HCEC 1CT (cell line): ENCODE measurements around the gene LMAN2.
A peak's percentile ranks its signal among the peaks of the same experiment; 100 is the strongest.

Experiments used
- DNase-seq: peaks from one replicate; pipeline ENCODE4 v3.0.0-alpha.2; 2017

Gene LMAN2

GRCh38 chr5:177304392-177305119 is 46.9 kb downstream of the LMAN2 start:
- DNase-seq, result no peak

- DNase-seq, result no peak
Measured at GRCh38 chr5:177303925-177304391, 47.5 kb downstream of the LMAN2 start.

- DNase-seq, result peak; percentile 81
Measured at GRCh38 chr5:177303121-177303924, 48.1 kb downstream of the LMAN2 start, which contains the start of the genes PRELID1 and RAB24. Gene PRELID1 (plus strand): TSS chr5:177303799. CDS start chr5:177303986, 187 bp downstream. Gene RAB24 (minus strand): TSS chr5:177303719. CDS start chr5:177303288, 431 bp downstream.

DNA sequence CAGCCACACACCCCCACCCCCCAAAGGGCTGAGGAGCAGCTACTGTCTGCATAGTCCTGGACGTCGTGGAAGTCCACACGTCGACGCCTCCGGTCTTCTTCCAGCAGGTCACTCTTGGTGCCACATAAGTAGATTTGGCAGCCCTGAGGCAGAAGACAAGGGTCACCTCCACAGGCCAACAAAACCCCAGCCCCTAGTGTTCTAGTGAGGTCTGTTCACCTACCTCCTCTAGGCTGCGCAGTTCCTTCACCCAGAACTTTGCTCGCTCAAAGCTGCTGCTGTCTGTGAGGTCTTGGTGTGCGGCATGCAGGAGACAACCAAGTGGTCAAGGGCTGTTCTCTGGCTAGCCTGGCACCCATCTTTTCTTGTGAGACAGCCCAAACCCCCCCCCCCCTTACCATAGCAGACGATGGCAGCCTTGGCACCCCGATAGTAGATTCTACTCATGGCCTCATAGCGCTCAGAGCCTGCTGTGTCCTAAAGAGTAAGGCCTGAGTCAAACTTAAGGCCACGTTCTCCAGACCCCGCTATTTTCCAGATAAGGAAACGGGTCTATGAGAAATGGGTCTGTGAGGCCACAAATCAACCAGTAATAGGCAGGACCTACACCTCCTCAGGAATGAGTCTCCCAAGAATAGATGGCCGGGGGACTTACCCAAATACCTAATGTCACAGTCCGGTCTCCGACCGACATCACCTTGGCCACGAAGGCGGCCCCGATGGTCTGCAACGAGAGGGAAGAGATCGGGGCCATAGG is 48.9 kb downstream of the LMAN2 start:
- no peak for DNase-seq

GRCh38 chr5:177301503-177302165 is 49.8 kb downstream of the LMAN2 start:
- no peak for DNase-seq

DNA sequence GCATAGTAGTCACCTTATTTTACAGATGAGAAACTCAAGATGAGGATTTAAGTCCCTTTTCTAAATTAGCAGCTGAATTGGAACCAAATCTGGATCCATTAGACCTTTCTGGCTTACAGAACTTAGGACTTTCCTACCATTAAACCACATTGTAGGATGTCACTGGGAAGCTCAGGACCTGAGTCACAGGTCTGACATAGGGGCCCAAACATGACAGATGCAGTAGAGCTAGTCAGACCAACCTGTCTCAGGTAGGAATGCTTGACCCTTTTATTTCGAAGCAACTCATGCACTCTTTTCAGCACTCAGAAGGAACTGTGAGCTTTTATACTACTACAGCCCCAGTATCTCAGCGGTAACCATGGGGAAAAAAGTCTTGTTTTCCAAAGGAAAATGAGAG is 50.5 kb downstream of the LMAN2 start:
- no peak for DNase-seq

- peak; percentile 37 for DNase-seq
Measured at GRCh38 chr5:177300236-177300880, 51.1 kb downstream of the LMAN2 start.

- DNase-seq, result no peak
Measured at GRCh38 chr5:177299697-177300096, 51.8 kb downstream of the LMAN2 start.

GRCh38 chr5:177297922-177298321 is 53.5 kb downstream of the LMAN2 start:
- no peak for DNase-seq

- no peak for DNase-seq
Measured at GRCh38 chr5:177296581-177296980, 54.9 kb downstream of the LMAN2 start.

- DNase-seq, result no peak
Measured at GRCh38 chr5:177295924-177296323, 55.5 kb downstream of the LMAN2 start.

DNA sequence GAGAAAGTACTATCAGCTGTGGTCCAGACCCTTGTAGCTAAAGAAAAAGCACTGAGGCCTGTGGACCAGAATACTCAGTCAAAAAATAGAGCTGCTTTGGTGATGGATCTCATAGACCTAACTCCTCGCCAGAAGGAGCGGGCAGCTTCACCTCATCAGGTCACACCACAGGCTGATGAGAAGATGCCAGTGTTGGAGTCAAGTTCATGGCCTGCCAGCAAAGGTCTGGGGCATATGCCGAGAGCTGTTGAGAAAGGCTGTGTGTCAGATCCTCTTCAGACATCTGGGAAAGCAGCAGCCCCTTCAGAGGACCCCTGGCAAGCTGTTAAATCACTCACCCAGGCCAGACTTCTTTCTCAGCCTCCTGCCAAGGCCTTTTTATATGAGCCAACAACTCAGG is 56.8 kb downstream of the LMAN2 start:
- DNase-seq, result no peak

DNA sequence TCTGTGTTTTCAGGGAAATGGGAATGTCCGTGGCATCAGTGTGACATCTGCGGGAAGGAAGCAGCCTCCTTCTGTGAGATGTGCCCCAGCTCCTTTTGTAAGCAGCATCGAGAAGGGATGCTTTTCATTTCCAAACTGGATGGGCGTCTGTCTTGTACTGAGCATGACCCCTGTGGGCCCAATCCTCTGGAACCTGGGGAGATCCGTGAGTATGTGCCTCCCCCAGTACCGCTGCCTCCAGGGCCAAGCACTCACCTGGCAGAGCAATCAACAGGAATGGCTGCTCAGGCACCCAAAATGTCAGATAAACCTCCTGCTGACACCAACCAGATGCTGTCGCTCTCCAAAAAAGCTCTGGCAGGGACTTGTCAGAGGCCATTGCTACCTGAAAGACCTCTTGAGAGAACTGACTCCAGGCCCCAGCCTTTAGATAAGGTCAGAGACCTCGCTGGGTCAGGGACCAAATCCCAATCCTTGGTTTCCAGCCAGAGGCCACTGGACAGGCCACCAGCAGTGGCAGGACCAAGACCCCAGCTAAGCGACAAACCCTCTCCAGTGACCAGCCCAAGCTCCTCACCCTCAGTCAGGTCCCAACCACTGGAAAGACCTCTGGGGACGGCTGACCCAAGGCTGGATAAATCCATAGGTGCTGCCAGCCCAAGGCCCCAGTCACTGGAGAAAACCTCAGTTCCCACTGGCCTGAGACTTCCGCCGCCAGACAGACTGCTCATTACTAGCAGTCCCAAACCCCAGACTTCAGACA is 57.5 kb downstream of the LMAN2 start:
- DNase-seq, result no peak

GRCh38 chr5:177291735-177292134 is 59.7 kb downstream of the LMAN2 start:
- no peak for DNase-seq

DNA sequence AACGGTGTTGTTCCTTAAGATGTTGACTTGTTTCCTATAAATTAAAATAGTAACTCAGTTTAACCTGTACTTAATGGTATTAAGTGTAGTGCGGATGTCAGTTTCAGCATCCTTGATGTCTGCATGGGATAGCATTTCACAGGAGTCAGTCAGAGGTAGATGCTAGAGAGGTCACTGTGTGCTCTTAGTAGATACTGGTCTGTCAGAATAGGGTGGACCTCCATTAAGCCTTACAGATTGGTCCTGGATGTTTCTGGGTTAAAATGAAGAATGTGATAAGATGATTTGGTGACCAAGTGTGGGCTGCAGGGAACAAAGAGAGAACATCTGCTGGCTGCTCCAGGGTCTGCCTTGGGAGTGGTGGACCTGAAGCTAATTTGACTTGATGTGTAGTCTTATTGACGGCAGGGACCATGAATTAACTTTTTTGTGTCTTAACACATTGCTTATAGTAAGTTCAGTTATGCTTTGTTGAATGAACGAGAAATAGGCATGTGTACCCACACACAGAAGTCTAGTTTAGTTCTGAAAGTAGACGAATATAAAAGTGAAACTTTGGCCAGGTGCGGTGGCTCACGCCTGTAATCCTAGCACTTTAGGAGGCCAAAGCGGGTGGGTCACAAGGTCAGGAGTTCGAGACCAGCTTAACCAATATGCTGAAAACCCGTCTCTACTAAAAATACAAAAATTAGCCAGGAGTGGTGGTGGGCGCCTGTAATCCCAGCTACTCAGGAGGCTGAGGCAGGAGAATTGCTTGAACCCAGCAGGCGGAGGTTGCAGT is 60.5 kb downstream of the LMAN2 start:
- DNase-seq, result no peak

GRCh38 chr5:177288191-177288590 is 63.3 kb downstream of the LMAN2 start:
- DNase-seq, result no peak
